ENCODE data around the gene SPIRE1. TPM values are rescaled to one million over a fixed set of nuclear protein-coding genes. Genes with fewer than 3 reads are reported as not detected.
"Not testable (repeated sequence)": the region's sequence is repeated elsewhere in the genome, so short reads cannot be mapped to it uniquely, and the experiment has no call there.

Gene SPIRE1
- total and polyA plus RNA-seq, 4 experiments from 2014 or later: 1.7 to 3.0 (median 1.8) TPM; not detected in 1

- peaks cover 1 to 5% of the 10 kb centered on the region in 2 donors for H3K36me3 Mint-ChIP-seq
- H3K4me3 Mint-ChIP-seq: no peak overlapping the region
- Histone ChIP-seq H3K27ac (ENCODE audit: low read depth, low read length) (no peak overlapping the region), H3K36me3 (ENCODE audit: insufficient read depth, low read length) (no peaks in the 10 kb centered on the region), H3K4me1 (ENCODE audit: insufficient read depth, low read length) (no peaks in the 10 kb centered on the region), H3K4me3 (ENCODE audit: low read length in 2 of 2) (no peak overlapping the region), H3K9me3 (ENCODE audit: control insufficient read depth in 1 of 2, low read length in 2 of 2) (peaks cover 0 to 6% of the 10 kb centered on the region in 2 donors), H3K27me3 (ENCODE audit: insufficient read depth, low read length) (no peaks in the 10 kb centered on the region)
- peaks cover 0 to 2% (median 0%) of the 10 kb centered on the region in 4 donors for H3K4me1 Mint-ChIP-seq
- H3K27me3 Mint-ChIP-seq: peaks cover 8 to 14% of the 10 kb centered on the region in 2 donors
- POLR2A ChIA-PET (ENCODE audit: partially characterized antibody): no interaction called here
- CTCF ChIA-PET (ENCODE audit: partially characterized antibody): no interaction called here
- DNase-seq: no peak
- H3K9me3 Mint-ChIP-seq: peaks cover 1 to 26% (median 14%) of the 10 kb centered on the region in 8 donors
- intact Hi-C loops (cut with micrococcal nuclease): no loop called here
- no peak overlapping the region for H3K27ac Mint-ChIP-seq
Observed at GRCh38 chr18:12552879-12553242, 105.0 kb downstream of the SPIRE1 start.

DNA sequence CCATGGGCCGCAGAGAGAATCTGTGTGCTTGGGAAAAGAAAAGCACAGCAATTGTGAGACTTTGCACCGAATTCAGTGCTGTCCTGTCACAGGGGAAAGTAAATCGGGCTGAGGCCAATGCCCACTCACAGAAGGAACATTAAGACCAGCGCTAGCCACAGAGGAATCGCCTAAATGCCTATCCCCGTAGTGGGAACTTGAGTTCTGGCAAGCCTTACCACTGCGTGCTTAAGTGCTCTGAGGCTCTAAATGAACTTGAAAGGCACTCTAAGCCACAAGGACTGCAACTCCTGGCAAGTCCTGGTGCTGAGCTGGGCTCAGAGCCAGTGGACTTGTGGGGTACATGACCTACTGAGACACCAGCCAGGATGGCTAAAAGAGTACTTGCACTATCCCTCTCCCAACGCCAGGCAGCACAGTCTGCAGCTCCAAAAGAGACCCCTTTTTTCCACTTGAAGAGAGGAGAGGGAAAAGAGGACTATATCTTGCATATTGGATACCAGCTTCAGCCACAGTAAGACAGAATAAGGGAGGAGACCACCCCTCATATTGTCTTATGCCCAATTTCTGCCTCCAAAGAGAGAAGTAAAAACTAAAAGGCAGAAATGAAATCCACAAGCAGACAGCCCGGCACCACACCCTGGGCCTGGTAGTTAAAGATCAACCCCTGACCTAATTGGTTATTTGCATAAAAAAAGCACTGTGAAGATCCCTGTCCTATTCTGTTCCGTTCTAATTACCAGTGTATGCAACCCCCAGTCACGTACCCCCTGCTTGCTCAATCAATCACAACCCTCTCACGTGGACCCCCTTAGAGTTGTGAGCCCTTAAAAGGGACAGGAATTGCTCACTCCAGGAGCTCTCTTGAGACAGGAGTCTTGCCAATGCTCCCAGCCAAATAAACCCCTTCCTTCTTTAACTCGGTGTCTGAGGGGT is 105.7 kb downstream of the SPIRE1 start:
- H3K9me3 ChIP-seq (ENCODE audit: control insufficient read depth in 1 of 2, low read length in 2 of 2); H3K4me1 ChIP-seq (ENCODE audit: insufficient read depth, low read length); H3K27ac ChIP-seq (ENCODE audit: low read depth, low read length); H3K36me3 Mint-ChIP-seq; H3K4me1 Mint-ChIP-seq; H3K36me3 ChIP-seq (ENCODE audit: insufficient read depth, low read length); POLR2A ChIA-PET (ENCODE audit: partially characterized antibody); intact Hi-C loops (cut with micrococcal nuclease); H3K27me3 ChIP-seq (ENCODE audit: insufficient read depth, low read length); CTCF ChIA-PET (ENCODE audit: partially characterized antibody); H3K4me3 Mint-ChIP-seq; H3K4me3 ChIP-seq (ENCODE audit: low read length in 2 of 2): not testable (repeated sequence)
- Mint-ChIP-seq H3K27ac (peak overlapping the region in 1 of 7 donors; percentile 2), H3K27me3 (peaks cover 8 to 14% of the 10 kb centered on the region in 2 donors), H3K9me3 (peaks cover 2 to 26% (median 14%) of the 10 kb centered on the region in 8 donors)
- DNase-seq: peak in 1 of 5 donors; percentile 32

DNA sequence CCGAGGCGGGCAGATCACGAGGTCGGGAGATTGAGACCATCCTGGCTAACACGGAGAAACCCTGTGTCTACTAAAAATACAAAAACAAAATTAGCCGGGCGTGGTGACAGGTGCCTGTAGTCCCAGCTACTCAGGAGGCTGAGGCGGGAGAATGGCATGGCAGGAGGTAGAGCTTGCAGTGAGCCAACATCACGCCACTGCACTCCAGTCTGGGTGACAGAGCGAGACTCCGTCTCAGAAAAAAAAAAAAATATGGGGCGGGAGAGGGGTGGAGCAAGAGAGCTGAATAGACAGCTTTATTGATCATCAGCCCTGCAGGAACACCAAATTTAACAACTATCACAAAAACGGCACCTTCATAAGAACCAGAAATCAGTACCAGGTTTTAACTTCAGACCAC is 106.4 kb downstream of the SPIRE1 start:
- H3K4me1 Mint-ChIP-seq; DNase-seq; H3K27ac ChIP-seq (ENCODE audit: low read depth, low read length); intact Hi-C loops (cut with micrococcal nuclease); H3K4me1 ChIP-seq (ENCODE audit: insufficient read depth, low read length); CTCF ChIA-PET (ENCODE audit: partially characterized antibody); POLR2A ChIA-PET (ENCODE audit: partially characterized antibody); H3K4me3 Mint-ChIP-seq; H3K36me3 ChIP-seq (ENCODE audit: insufficient read depth, low read length); H3K4me3 ChIP-seq (ENCODE audit: low read length in 2 of 2); H3K27ac Mint-ChIP-seq; H3K27me3 ChIP-seq (ENCODE audit: insufficient read depth, low read length); H3K9me3 ChIP-seq (ENCODE audit: control insufficient read depth in 1 of 2, low read length in 2 of 2); H3K36me3 Mint-ChIP-seq: not testable (repeated sequence)
- Mint-ChIP-seq H3K27me3 (peaks cover 8 to 14% of the 10 kb centered on the region in 2 donors), H3K9me3 (peaks cover 3 to 26% (median 14%) of the 10 kb centered on the region in 8 donors)

- Mint-ChIP-seq H3K9me3 (peaks cover 0 to 35% (median 24%) of the 10 kb centered on the region in 8 donors), H3K36me3 (peaks cover 6 to 18% of the 10 kb centered on the region in 2 donors), H3K4me3 (no peak overlapping the region), H3K4me1 (peaks cover 0 to 2% (median 0%) of the 10 kb centered on the region in 4 donors), H3K27ac (no peak overlapping the region), H3K27me3 (no peaks in the 10 kb centered on the region)
- Histone ChIP-seq H3K4me3 (ENCODE audit: low read length in 2 of 2) (no peak overlapping the region), H3K27ac (ENCODE audit: low read depth, low read length) (no peak overlapping the region), H3K9me3 (ENCODE audit: control insufficient read depth in 1 of 2, low read length in 2 of 2) (no peaks in the 10 kb centered on the region), H3K36me3 (ENCODE audit: insufficient read depth, low read length) (no peaks in the 10 kb centered on the region), H3K4me1 (ENCODE audit: insufficient read depth, low read length) (no peaks in the 10 kb centered on the region), H3K27me3 (ENCODE audit: insufficient read depth, low read length) (no peaks in the 10 kb centered on the region)
- intact Hi-C loops (cut with micrococcal nuclease): no loop called here
- no peak for DNase-seq
- ChIA-PET POLR2A (ENCODE audit: partially characterized antibody) (no interaction called here), CTCF (ENCODE audit: partially characterized antibody) (interaction anchor here (0.8 kb wide), 1 partner anchor 14 kb away, joined by 3 read pairs; no protein-coding TSS in a partner anchor)
Observed at GRCh38 chr18:12543697-12544096, 114.2 kb downstream of the SPIRE1 start.

- Histone ChIP-seq H3K27me3 (ENCODE audit: insufficient read depth, low read length) (no peaks in the 10 kb centered on the region), H3K9me3 (ENCODE audit: control insufficient read depth in 1 of 2, low read length in 2 of 2) (no peaks in the 10 kb centered on the region), H3K4me3 (ENCODE audit: low read length in 2 of 2) (no peak overlapping the region), H3K27ac (ENCODE audit: low read depth, low read length) (no peak overlapping the region), H3K4me1 (ENCODE audit: insufficient read depth, low read length) (no peaks in the 10 kb centered on the region), H3K36me3 (ENCODE audit: insufficient read depth, low read length) (no peaks in the 10 kb centered on the region)
- ChIA-PET POLR2A (ENCODE audit: partially characterized antibody) (no interaction called here), CTCF (ENCODE audit: partially characterized antibody) (no interaction called here)
- Mint-ChIP-seq H3K4me3 (no peak overlapping the region), H3K27ac (no peak overlapping the region), H3K9me3 (peaks cover 0 to 37% (median 24%) of the 10 kb centered on the region in 8 donors), H3K4me1 (peaks cover 0 to 2% (median 0%) of the 10 kb centered on the region in 4 donors), H3K27me3 (no peaks in the 10 kb centered on the region), H3K36me3 (peaks cover 6 to 13% of the 10 kb centered on the region in 2 donors)
- DNase-seq: no peak
- intact Hi-C loops (cut with micrococcal nuclease): no loop called here
Observed at GRCh38 chr18:12540751-12541150, 117.2 kb downstream of the SPIRE1 start.

GRCh38 chr18:12539158-12539557 is 118.7 kb downstream of the SPIRE1 start:
- CTCF ChIA-PET (ENCODE audit: partially characterized antibody); H3K27me3 Mint-ChIP-seq; H3K36me3 ChIP-seq (ENCODE audit: insufficient read depth, low read length); DNase-seq; H3K27ac Mint-ChIP-seq; POLR2A ChIA-PET (ENCODE audit: partially characterized antibody); H3K4me1 ChIP-seq (ENCODE audit: insufficient read depth, low read length); H3K4me3 Mint-ChIP-seq; H3K9me3 ChIP-seq (ENCODE audit: control insufficient read depth in 1 of 2, low read length in 2 of 2); H3K27ac ChIP-seq (ENCODE audit: low read depth, low read length); intact Hi-C loops (cut with micrococcal nuclease); H3K4me1 Mint-ChIP-seq; H3K27me3 ChIP-seq (ENCODE audit: insufficient read depth, low read length); H3K4me3 ChIP-seq (ENCODE audit: low read length in 2 of 2): not testable (repeated sequence)
- H3K36me3 Mint-ChIP-seq: peaks cover 6 to 13% of the 10 kb centered on the region in 2 donors
- peaks cover 0 to 37% (median 24%) of the 10 kb centered on the region in 8 donors for H3K9me3 Mint-ChIP-seq

- intact Hi-C loops (cut with micrococcal nuclease): no loop called here
- POLR2A ChIA-PET (ENCODE audit: partially characterized antibody): no interaction called here
Observed at GRCh38 chr18:12534820-12535219, 123.1 kb downstream of the SPIRE1 start.

More at GRCh38 chr18:12534820-12535219, 123.1 kb downstream of the SPIRE1 start:
- Mint-ChIP-seq H3K4me1 (peaks cover 0 to 3% (median 0%) of the 10 kb centered on the region in 4 donors), H3K27me3 (no peaks in the 10 kb centered on the region), H3K9me3 (peaks cover 0 to 10% (median 2%) of the 10 kb centered on the region in 8 donors), H3K4me3 (no peak overlapping the region), H3K36me3 (no peaks in the 10 kb centered on the region), H3K27ac (no peak overlapping the region)
- no peaks in the 10 kb centered on the region for H3K27me3 ChIP-seq (ENCODE audit: insufficient read depth, low read length)
- H3K36me3 ChIP-seq (ENCODE audit: insufficient read depth, low read length): no peaks in the 10 kb centered on the region
- no peak overlapping the region for H3K27ac ChIP-seq (ENCODE audit: low read depth, low read length)
- no peak overlapping the region for H3K4me3 ChIP-seq (ENCODE audit: low read length in 2 of 2)
- CTCF ChIA-PET (ENCODE audit: partially characterized antibody): no interaction called here
- no peaks in the 10 kb centered on the region for H3K4me1 ChIP-seq (ENCODE audit: insufficient read depth, low read length)
- no peak for DNase-seq
- H3K9me3 ChIP-seq (ENCODE audit: control insufficient read depth in 1 of 2, low read length in 2 of 2): no peaks in the 10 kb centered on the region

Data from CD4-positive, alpha-beta memory T cell (primary cell).